A673 (cell line): Measurements from ENCODE around the gene E2F1.
"Not testable (repeated sequence)": the region's sequence is repeated elsewhere in the genome, so short reads cannot be mapped to it uniquely, and the experiment has no call there.

Source experiments
- CTCF ChIP-seq: fragments of 300-800, 200-600 bp; sonication (generic); conservative IDR thresholded peaks from 2 replicates; pipeline ENCODE4 v1.5.1; 2017; ENCODE audit warnings: low read depth, mild to moderate bottlenecking, antibody characterized with exemption, low read length, moderate library complexity, mixed read lengths
- EZH2 ChIP-seq: fragments of 200-600 bp; sonication (generic); IDR thresholded peaks from 2 replicates; pipeline ENCODE4 v1.6.1; 2017; ENCODE audit warnings: borderline replicate concordance, low read depth, mild to moderate bottlenecking, mixed read lengths, antibody characterized with exemption, low read length; ENCODE audit not compliant: poor library complexity, severe bottlenecking

GRCh38 chr20:33700696-33701441 is 14.7 kb upstream of the E2F1 start:
- TF ChIP-seq CTCF, EZH2: not testable (repeated sequence)
